IPS-11a (cell line): ENCODE measurements around the gene PLVAP.

Source experiments
- H3K4me3 ChIP-seq: one replicate; pipeline ENCODE4 v1.5.1; 2013; ENCODE audit warnings: low read depth, low read length, control low read depth

Gene PLVAP

GRCh38 chr19:17304386-17305215, 72.5 kb downstream of the PLVAP start:
- H3K4me3 ChIP-seq: no peak overlapping the region

DNA sequence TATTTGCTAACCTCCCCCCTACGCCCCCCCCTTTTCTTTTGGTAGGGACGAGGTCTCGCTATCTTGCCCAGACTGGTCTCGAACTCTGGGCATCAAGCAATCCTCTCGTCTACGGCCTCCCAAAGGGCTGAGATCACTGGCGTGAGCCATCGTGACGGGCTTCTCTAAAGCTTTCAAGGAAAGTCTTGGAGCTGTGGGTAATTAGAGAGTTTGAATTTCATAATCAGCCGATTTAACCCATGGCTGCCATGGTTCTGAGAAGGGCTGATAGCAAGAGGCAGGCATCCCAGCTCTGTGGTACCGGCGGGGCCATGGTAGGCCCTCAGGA, 73.2 kb downstream of the PLVAP start:
- H3K4me3 ChIP-seq: no peak overlapping the region

DNA sequence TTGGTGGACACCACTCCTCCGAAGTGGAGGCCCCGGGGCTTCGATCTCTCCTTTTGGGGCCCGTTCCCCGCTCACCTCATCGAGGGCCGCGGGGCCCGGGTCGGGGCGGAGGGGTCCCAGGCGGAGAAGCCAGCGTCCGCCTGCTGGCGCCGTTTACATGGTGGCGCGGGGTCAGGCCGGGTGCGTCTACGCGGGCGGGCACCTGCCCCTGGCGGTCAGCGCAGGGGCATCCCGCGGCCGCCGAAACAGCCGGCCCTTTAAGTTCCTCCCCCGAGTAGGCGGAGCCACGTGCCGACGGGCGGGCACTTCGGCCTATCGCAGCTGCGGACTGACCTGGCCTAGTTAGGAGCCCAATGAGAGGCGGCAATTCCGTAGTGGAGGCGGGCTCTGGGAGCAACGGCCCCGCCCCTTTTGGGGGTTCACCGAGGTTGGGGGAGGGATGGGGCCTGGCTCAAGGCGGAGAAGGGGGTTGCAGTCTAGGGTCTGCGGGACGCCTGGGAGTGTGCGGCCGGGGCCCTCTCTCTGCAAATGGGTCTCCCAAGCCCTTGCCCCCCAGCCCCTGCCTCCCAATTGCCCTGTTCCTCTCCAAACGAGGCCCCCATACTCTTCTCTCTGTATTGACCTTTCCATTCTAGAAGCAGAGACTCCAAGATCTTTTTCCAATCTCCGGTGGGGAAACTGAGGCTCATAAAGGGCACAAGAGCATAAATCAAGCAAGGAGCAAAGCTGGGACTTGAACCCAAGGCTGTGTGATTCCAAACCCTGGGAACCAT, 73.8 kb downstream of the PLVAP start, which contains the start of gene ABHD8:
Gene ABHD8, minus strand, starts transcription at position 259 of the 773 bp plus-strand sequence. CDS start 1,809 bp downstream, outside the sequence.
- H3K4me3 ChIP-seq: peak within 1 kb of the TSS; percentile 37

- peak overlapping the region; percentile 37 for H3K4me3 ChIP-seq
Measured at GRCh38 chr19:17302391-17303166, 74.6 kb downstream of the PLVAP start.
